Measurements from ENCODE around the gene DNAJB2. TPM values are rescaled to one million over a fixed set of nuclear protein-coding genes. Genes with fewer than 3 reads are reported as not detected.

DNAJB2 gene
- total RNA-seq, 3 donors from 2014 or later (not counting 1 experiment from before 2014, with no cell fraction given) = 70.3 to 108 (median 98.3) TPM

- H3K36me3 ChIP-seq (ENCODE audit: control insufficient read depth, insufficient read depth, low read length) = peaks cover 50% of the 10 kb centered on the region
- TF ChIP-seq CTCF (IDR thresholded peaks at IDR 0.05) = no peak
- Mint-ChIP-seq H3K4me3 (no peak overlapping the region), H3K27ac (no peak overlapping the region), H3K27me3 (ENCODE audit: low read depth in 2 of 2) (no peaks in the 10 kb centered on the region), H3K9me3 (no peaks in the 10 kb centered on the region), H3K4me1 (peaks cover 13 to 24% of the 10 kb centered on the region in 2 donors), H3K36me3 (no peaks in the 10 kb centered on the region)
- peaks cover 10% of the 10 kb centered on the region for H3K4me1 ChIP-seq (ENCODE audit: control insufficient read depth, insufficient read depth, low read length)
- 98% methylated on average over 16 of the region's 16 CpGs for WGBS (ENCODE audit: insufficient coverage)
- no peaks in the 10 kb centered on the region for H3K9me3 ChIP-seq (ENCODE audit: control insufficient read depth, insufficient read depth, low read length)
- intact Hi-C loops (cut with micrococcal nuclease) = no loop called here
- DNase-seq (no peak), ATAC-seq (no peak)
- no peak overlapping the region for H3K4me3 ChIP-seq (ENCODE audit: low read length)
- no peak overlapping the region for H3K27ac ChIP-seq (ENCODE audit: low read length)
- H3K27me3 ChIP-seq (ENCODE audit: control insufficient read depth, insufficient read depth, low read length) = no peaks in the 10 kb centered on the region
These were observed 5.6 kb downstream of the DNAJB2 start for GRCh38 chr2:219284501-219285372.

- peaks cover 50% of the 10 kb centered on the region for H3K36me3 ChIP-seq (ENCODE audit: control insufficient read depth, insufficient read depth, low read length)
- Mint-ChIP-seq H3K9me3 (no peaks in the 10 kb centered on the region), H3K36me3 (no peaks in the 10 kb centered on the region), H3K27ac (no peak overlapping the region), H3K4me1 (peaks cover 7 to 18% of the 10 kb centered on the region in 2 donors), H3K4me3 (no peak overlapping the region), H3K27me3 (ENCODE audit: low read depth in 2 of 2) (no peaks in the 10 kb centered on the region)
- ATAC-seq (no peak), DNase-seq (no peak)
- no peak for TF ChIP-seq CTCF (IDR thresholded peaks at IDR 0.05)
- no peak overlapping the region for H3K27ac ChIP-seq (ENCODE audit: low read length)
- H3K4me3 ChIP-seq (ENCODE audit: low read length) = no peak overlapping the region
- no peaks in the 10 kb centered on the region for H3K9me3 ChIP-seq (ENCODE audit: control insufficient read depth, insufficient read depth, low read length)
- WGBS (ENCODE audit: insufficient coverage) = 97% methylated on average over 12 of the region's 12 CpGs
- no peaks in the 10 kb centered on the region for H3K27me3 ChIP-seq (ENCODE audit: control insufficient read depth, insufficient read depth, low read length)
- intact Hi-C loops (cut with micrococcal nuclease) = no loop called here
- H3K4me1 ChIP-seq (ENCODE audit: control insufficient read depth, insufficient read depth, low read length) = peaks cover 4% of the 10 kb centered on the region
These were observed 6.2 kb downstream of the DNAJB2 start for GRCh38 chr2:219285373-219285735.

- peaks cover 5 to 12% of the 10 kb centered on the region in 2 donors for H3K4me1 Mint-ChIP-seq
- no peaks in the 10 kb centered on the region for H3K9me3 ChIP-seq (ENCODE audit: control insufficient read depth, insufficient read depth, low read length)
- no peak overlapping the region for H3K27ac ChIP-seq (ENCODE audit: low read length)
- TF ChIP-seq CTCF (IDR thresholded peaks at IDR 0.05) = no peak
- no peaks in the 10 kb centered on the region for H3K36me3 Mint-ChIP-seq
- no peak overlapping the region for H3K4me3 Mint-ChIP-seq
- no peaks in the 10 kb centered on the region for H3K27me3 Mint-ChIP-seq (ENCODE audit: low read depth in 2 of 2)
- peak overlapping the region; percentile 68 to 72 for H3K27ac Mint-ChIP-seq
- no peaks in the 10 kb centered on the region for H3K4me1 ChIP-seq (ENCODE audit: control insufficient read depth, insufficient read depth, low read length)
- 97% methylated on average over 15 of the region's 17 CpGs for WGBS (ENCODE audit: insufficient coverage)
- no peaks in the 10 kb centered on the region for H3K9me3 Mint-ChIP-seq
- intact Hi-C loops (cut with micrococcal nuclease) = no loop called here
- no peak overlapping the region for H3K4me3 ChIP-seq (ENCODE audit: low read length)
- DNase-seq (no peak), ATAC-seq (no peak)
- peaks cover 44% of the 10 kb centered on the region for H3K36me3 ChIP-seq (ENCODE audit: control insufficient read depth, insufficient read depth, low read length)
- no peaks in the 10 kb centered on the region for H3K27me3 ChIP-seq (ENCODE audit: control insufficient read depth, insufficient read depth, low read length)
These were observed 6.8 kb downstream of the DNAJB2 start for GRCh38 chr2:219285894-219286425.
